HL-60/S4 (cell line): Measurements from ENCODE around the gene SEPTIN5.

Experiments used
- in situ Hi-C: fragments of 300-500 bp; cut with MboI; formaldehyde crosslinking; loops from 2 replicates; pipeline ENCODE4 v1.14.3; 2022; ENCODE audit warnings: low sequenced_read_pairs

Gene SEPTIN5

GRCh38 chr22:19745155-19746101 is 31.1 kb downstream of the SEPTIN5 start:
- in situ Hi-C loops, result no loop called here

- in situ Hi-C loops, result no loop called here
Measured at GRCh38 chr22:19746726-19747125, 32.4 kb downstream of the SEPTIN5 start.

GRCh38 chr22:19747551-19747950 is 33.2 kb downstream of the SEPTIN5 start:
- in situ Hi-C loops, result no loop called here

GRCh38 chr22:19748139-19748538 is 33.8 kb downstream of the SEPTIN5 start:
- in situ Hi-C loops, result no loop called here

DNA sequence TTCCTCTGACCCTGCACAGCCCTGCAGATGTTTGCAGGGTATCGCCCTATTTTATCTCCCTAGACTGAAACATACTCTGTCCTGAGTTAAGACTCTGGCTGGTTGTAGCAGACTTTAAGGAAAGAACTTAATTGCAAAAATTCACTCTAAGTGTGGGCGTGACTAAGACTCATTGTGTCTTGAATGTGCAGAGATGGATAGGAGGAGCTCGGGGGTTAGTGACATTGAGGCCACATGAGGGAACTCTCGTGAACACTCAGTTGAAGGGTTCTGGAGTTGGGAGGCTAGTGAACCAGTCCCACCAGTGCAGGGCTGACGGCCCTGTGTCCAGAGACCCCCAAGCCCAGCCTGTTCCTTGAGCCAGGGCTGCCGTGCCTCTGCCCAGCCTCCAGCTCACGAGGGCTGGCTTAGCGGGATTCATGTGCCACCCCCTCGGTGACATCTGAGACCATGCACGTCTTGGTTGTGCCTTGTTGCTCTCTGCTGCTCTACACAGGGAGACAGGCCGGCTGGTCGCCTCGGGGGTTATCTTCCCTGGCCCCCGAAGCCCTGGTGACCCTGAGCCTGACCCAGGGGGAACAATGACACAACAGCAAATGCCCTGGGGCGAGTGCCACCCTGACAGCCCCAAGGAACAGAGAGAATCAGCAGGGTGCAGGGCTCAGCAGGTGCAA is 34.8 kb downstream of the SEPTIN5 start:
- in situ Hi-C loops, result no loop called here

DNA sequence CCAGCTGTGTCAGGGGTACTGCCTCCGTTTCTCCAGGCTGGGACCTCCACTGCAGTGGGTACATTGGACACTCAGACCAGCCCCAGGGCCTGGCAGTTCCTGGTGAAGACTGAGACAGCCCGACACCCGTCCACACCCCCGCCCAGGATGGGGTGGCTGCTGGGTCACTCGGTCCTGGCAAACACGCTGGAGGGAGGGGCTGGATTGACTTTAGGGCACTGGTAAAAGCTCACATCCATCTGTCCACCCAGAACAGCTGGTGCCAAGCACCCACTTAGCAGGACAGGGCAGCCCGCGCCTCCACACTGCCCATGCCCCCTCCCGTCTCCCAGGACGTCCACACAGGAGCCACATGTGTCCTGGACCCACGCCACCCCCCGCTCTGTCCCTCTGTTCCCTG is 35.6 kb downstream of the SEPTIN5 start:
- in situ Hi-C loops, result no loop called here

DNA sequence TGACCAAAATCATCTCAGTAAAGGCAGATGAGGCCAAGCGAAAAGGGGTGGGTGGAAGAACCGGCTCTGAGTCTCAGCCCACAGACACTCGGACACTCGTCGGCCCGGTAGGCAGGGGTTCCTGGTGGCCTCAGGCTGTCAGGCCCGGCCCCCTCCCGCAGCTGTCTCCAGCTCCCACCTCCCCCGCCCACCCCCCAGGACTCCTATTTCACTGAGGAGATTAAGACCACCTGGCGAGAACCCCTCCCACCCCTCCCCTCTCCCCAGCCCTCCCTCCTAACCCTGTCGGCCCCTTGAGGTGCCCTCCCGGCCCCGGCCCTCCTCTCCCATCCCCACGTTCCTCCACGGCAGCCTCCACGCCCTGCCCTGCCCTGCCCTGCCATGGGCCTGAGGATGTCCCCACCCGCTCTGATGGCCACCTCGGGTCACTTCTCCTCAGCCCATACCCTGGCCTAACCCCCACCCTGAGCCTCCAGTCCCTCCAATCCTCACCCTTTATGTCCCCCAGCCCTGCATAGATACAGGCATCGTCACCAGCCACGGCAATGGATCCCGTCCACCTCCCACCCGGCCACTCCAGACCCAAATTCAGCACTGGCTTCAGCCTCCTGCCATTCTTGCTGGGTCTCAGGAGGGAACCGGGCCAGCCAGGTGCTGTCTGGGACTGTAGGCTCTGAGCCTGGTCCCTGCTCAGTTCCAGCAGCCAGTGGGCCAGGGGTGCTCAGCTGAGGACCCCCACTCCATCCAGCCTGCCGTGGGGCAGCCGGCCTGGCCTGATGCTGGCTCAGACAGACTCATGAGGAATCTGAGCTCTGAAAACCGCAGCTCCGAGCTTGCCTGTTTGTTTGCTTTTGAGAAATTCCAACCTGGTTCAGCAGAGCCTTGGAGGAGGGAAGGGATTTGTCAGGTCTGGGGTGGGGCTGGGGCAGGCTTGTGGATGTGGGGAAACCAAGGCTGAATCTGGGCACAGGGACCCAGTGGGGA is 36.5 kb downstream of the SEPTIN5 start:
- in situ Hi-C loops, result no loop called here

DNA sequence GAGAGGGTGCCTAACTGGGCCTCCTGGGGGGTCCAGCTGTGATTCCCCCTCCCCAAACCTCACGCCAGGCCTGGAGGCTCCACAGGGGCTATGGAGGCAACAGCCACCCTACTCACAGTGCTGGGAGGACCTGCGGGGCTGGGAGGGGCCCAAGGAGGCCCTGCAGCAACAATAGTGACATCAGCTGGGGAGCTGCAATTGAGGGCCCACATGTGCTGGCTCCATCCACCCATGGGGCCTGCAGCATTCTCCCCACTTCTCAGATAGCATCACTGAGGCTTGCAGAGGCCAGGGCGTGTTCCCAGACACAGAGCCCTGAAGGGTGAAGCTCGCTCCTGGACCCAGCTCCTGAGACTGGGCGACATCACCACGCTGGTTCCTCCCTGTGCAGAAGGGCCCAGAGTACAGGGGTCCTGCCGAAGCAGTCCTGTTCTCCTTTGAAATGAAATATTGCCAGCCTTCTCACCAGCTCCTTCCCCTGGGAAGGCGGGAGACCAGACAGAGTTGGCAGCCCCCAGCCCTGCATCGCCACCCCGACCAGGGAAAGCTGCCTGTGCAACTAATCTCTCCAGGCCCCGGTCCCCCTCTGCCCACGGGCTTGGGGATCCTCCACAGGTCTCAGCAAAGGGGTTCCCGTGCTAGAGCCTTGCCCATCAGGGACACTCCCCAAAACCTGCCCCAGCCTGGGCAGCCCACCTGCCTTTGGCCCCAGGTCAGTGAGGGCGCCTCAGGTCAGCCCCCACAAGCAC is 37.4 kb downstream of the SEPTIN5 start:
- in situ Hi-C loops, result no loop called here

DNA sequence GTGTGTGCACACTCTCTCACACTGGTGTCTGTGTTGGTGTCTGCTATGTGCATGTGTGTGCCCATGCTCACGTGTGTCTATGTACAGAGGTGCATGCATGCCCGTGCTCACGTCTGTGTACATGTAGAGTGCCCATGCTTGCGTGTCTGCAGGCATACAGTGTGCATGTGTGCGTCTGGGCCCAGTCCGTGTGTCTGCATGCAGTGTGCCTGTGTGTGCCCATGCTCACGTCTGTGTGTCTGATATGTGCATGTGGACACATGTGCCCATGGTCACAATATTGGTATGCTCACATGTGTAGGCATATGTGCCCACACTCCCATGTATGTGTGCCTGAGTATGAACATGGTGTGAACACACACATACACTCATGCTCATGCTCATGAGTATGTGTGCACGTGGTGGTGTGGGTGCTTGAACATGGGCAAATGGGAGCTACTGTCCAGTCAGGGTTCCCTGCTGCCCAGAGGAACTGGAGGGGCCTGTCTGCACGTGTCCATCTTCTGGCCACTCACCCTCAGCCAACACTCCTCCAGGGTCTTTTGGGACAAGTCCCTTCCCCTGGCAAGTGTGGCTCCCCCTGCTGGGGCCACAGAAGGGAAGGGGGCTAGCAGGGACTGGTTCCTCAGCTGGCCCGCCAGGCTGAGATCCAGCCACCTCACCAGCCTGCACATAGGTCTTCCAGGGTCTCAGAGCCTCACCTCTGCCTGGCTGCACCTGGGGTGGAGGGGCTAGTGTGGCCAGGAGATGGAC is 39.0 kb downstream of the SEPTIN5 start:
- in situ Hi-C loops, result no loop called here

- in situ Hi-C loops, result no loop called here
Measured at GRCh38 chr22:19753996-19754700, 39.8 kb downstream of the SEPTIN5 start.

DNA sequence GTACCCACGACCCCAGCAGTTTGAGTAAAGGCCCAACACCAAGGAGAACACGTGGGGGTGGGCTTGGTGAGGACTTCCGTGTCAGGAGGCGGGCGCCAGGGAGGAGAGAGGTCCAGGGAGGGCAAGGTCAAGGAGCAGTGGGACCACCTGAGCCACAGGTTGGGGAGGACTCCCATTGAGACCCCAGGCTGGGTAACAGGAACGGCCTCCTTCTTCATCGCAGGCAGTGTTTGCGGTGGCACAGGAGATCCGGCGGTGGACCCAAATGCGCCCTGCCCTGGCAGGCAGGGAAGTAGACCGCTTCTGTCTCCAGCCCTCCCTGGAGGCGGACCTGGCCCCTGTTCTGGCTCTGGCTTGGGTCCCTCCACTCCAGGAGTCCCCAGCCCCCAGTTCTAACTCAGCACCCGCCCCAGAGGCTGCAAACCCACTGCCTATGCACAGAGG is 40.4 kb downstream of the SEPTIN5 start:
- in situ Hi-C loops, result no loop called here

GRCh38 chr22:19755145-19755710 is 40.9 kb downstream of the SEPTIN5 start:
- in situ Hi-C loops, result no loop called here

GRCh38 chr22:19755722-19756287 is 41.5 kb downstream of the SEPTIN5 start:
- in situ Hi-C loops, result no loop called here

- in situ Hi-C loops, result no loop called here
Measured at GRCh38 chr22:19756288-19757128, 42.2 kb downstream of the SEPTIN5 start.

- in situ Hi-C loops, result no loop called here
Measured at GRCh38 chr22:19757140-19757984, 43.1 kb downstream of the SEPTIN5 start.
